H9 (cell line): Measurements from ENCODE around the gene FNIP2. TPM values are rescaled to one million over a fixed set of nuclear protein-coding genes. Genes with fewer than 3 reads are reported as not detected.

ENCODE experiments used
- DNase-seq: peaks from one replicate; pipeline ENCODE4 v3.0.0-alpha.2; 2017
- H2AFZ ChIP-seq: one replicate; pipeline ENCODE4 v1.6.1; 2013; ENCODE audit warnings: mild to moderate bottlenecking, low read length, control low read depth, moderate library complexity
- H2AK5ac ChIP-seq: 2 replicates; pipeline ENCODE4 v1.6.1; 2013; ENCODE audit warnings: low read length, control low read depth, mixed read lengths; ENCODE audit not compliant: insufficient read length
- H2BK120ac ChIP-seq: one replicate; pipeline ENCODE4 v1.6.1; 2013; ENCODE audit warnings: low read depth, mild to moderate bottlenecking, low read length, control low read depth, inconsistent platforms; ENCODE audit not compliant: poor library complexity, severe bottlenecking
- H2BK12ac ChIP-seq: 2 replicates; pipeline ENCODE4 v1.6.1; 2013; ENCODE audit warnings: low read length, control low read depth, mixed read lengths, low read depth; ENCODE audit not compliant: insufficient read length
- H2BK15ac ChIP-seq: 2 replicates; pipeline ENCODE4 v1.6.1; 2013; ENCODE audit warnings: low read depth, low read length, control low read depth
- H2BK20ac ChIP-seq: one replicate; pipeline ENCODE4 v1.6.1; 2013; ENCODE audit warnings: low read depth, mild to moderate bottlenecking, low read length, control low read depth, inconsistent platforms; ENCODE audit not compliant: poor library complexity, severe bottlenecking
- H2BK5ac ChIP-seq: 2 replicates; pipeline ENCODE4 v1.6.1; 2013; ENCODE audit warnings: low read length, control low read depth, mixed read lengths; ENCODE audit not compliant: insufficient read length
- H3K14ac ChIP-seq: 2 replicates; pipeline ENCODE4 v1.6.1; 2013; ENCODE audit warnings: low read length, control low read depth; ENCODE audit not compliant: insufficient read depth
- H3K18ac ChIP-seq: 2 replicates; pipeline ENCODE4 v1.6.1; 2013; ENCODE audit warnings: low read depth, mild to moderate bottlenecking, mixed read lengths, low read length, control low read depth; ENCODE audit not compliant: insufficient read length
- H3K23ac ChIP-seq: 2 replicates; pipeline ENCODE4 v1.6.1; 2013; ENCODE audit warnings: low read length, control low read depth, mixed read lengths, low read depth; ENCODE audit not compliant: insufficient read length
- H3K23me2 ChIP-seq: 2 replicates; pipeline ENCODE4 v1.6.1; 2013; ENCODE audit warnings: low read depth, mild to moderate bottlenecking, mixed read lengths, low read length, control low read depth; ENCODE audit not compliant: insufficient read length, poor library complexity, severe bottlenecking
- H3K27ac ChIP-seq: 2 replicates; pipeline ENCODE4 v1.5.1; 2013; ENCODE audit warnings: low read length, control low read depth, mixed read lengths, low read depth; ENCODE audit not compliant: insufficient read length
- H3K27me3 ChIP-seq: 2 replicates; pipeline ENCODE4 v1.6.1; 2013; ENCODE audit warnings: low read length, control low read depth, inconsistent platforms; ENCODE audit not compliant: insufficient read depth
- H3K4ac ChIP-seq: 2 replicates; pipeline ENCODE4 v1.6.1; 2013; ENCODE audit warnings: low read depth, mild to moderate bottlenecking, control low read depth, inconsistent platforms, low read length, moderate library complexity
- H3K4me1 ChIP-seq: 2 replicates; pipeline ENCODE4 v1.6.1; 2013; ENCODE audit warnings: low read length, control low read depth, inconsistent platforms; ENCODE audit not compliant: insufficient read depth
- H3K4me2 ChIP-seq: 2 replicates; pipeline ENCODE4 v1.6.1; 2013; ENCODE audit warnings: low read length, control low read depth, mixed read lengths; ENCODE audit not compliant: insufficient read length, insufficient read depth
- H3K56ac ChIP-seq: 2 replicates; pipeline ENCODE4 v1.6.1; 2013; ENCODE audit warnings: low read depth, mild to moderate bottlenecking, mixed read lengths, low read length, control low read depth; ENCODE audit not compliant: insufficient read length
- H3K79me1 ChIP-seq: 2 replicates; pipeline ENCODE4 v1.6.1; 2013; ENCODE audit warnings: low read depth, mild to moderate bottlenecking, moderate library complexity, low read length, control low read depth, inconsistent platforms; ENCODE audit not compliant: insufficient read depth, poor library complexity, severe bottlenecking
- H3K79me2 ChIP-seq: 2 replicates; pipeline ENCODE4 v1.6.1; 2013; ENCODE audit warnings: low read length, control low read depth, inconsistent platforms; ENCODE audit not compliant: insufficient read depth
- H3K9ac ChIP-seq: 2 replicates; pipeline ENCODE4 v1.6.1; 2013; ENCODE audit warnings: low read length, control low read depth, mixed read lengths; ENCODE audit not compliant: insufficient read length; ENCODE audit errors: extremely low read depth
- H3K9me3 ChIP-seq: one replicate; pipeline ENCODE4 v1.6.1; 2013; ENCODE audit warnings: low read depth, low read length, inconsistent platforms; ENCODE audit not compliant: control insufficient read depth
- H3T11ph ChIP-seq: one replicate; pipeline ENCODE4 v1.6.1; 2013; ENCODE audit warnings: mild to moderate bottlenecking, low read length, control low read depth, inconsistent platforms
- H4K20me1 ChIP-seq: one replicate; pipeline ENCODE4 v1.6.1; 2013; ENCODE audit not compliant: control insufficient read depth, insufficient read length, insufficient read depth
- H4K5ac ChIP-seq: 2 replicates; pipeline ENCODE4 v1.6.1; 2013; ENCODE audit warnings: low read depth, mild to moderate bottlenecking, mixed read lengths, low read length, control low read depth; ENCODE audit not compliant: insufficient read length
- H4K8ac ChIP-seq: replicated peaks from 2 replicates; pipeline ENCODE4 v1.6.1; 2013; ENCODE audit warnings: low read length, control low read depth, mixed read lengths, low read depth; ENCODE audit not compliant: insufficient read length
- H4K91ac ChIP-seq: 2 replicates; pipeline ENCODE4 v1.6.1; 2013; ENCODE audit warnings: low read depth, mild to moderate bottlenecking, moderate library complexity, mixed read lengths, low read length, control low read depth; ENCODE audit not compliant: insufficient read length
- H3K27ac Mint-ChIP-seq, 3 experiments: 2 replicates in 2 of 3; 3 replicates in 1 of 3; pipeline ENCODE4 v1.8.0; 2020 to 2021; ENCODE audit warnings: mixed read lengths in 3 of 3, mild to moderate bottlenecking in 1 of 3, moderate library complexity in 1 of 3
- H3K27me3 Mint-ChIP-seq: 2 replicates; pipeline ENCODE4 v1.8.0; 2021; ENCODE audit warnings: low read depth, mild to moderate bottlenecking, moderate library complexity, mixed read lengths
- H3K36me3 Mint-ChIP-seq, 3 experiments: 2 replicates in 2 of 3; 3 replicates in 1 of 3; pipeline ENCODE4 v1.8.0; 2020 to 2021; ENCODE audit warnings: low read depth in 3 of 3, mixed read lengths in 3 of 3; ENCODE audit not compliant: insufficient read depth in 1 of 3
- H3K4me1 Mint-ChIP-seq, 2 experiments: 2 replicates each; pipeline ENCODE4 v1.8.0; 2020; ENCODE audit warnings: mixed read lengths in 2 of 2
- H3K4me3 Mint-ChIP-seq, 2 experiments: 2 replicates in 1 of 2; 3 replicates in 1 of 2; pipeline ENCODE4 v1.8.0; 2020 to 2021; ENCODE audit warnings: mild to moderate bottlenecking in 2 of 2, mixed read lengths in 2 of 2, moderate library complexity in 1 of 2
- H3K9me3 Mint-ChIP-seq, 2 experiments: 2 replicates in 1 of 2; 3 replicates in 1 of 2; pipeline ENCODE4 v1.8.0; 2020; ENCODE audit warnings: mild to moderate bottlenecking in 2 of 2, mixed read lengths in 2 of 2, moderate library complexity in 1 of 2
- CTCF ChIP-seq: fragments of 200-600 bp; sonication (generic); conservative IDR thresholded peaks from 3 replicates; pipeline ENCODE4 v1.8.0; 2021; ENCODE audit warnings: antibody characterized with exemption, mild to moderate bottlenecking
- total RNA-seq: library from RNA; stranded (reverse); gene quantifications from 2 replicates; pipeline ENCODE4 v1.2.1, GENCODE V29; 2021

FNIP2 gene
- total RNA-seq, 1 experiment from 2014 or later: 9.6 TPM

DNA sequence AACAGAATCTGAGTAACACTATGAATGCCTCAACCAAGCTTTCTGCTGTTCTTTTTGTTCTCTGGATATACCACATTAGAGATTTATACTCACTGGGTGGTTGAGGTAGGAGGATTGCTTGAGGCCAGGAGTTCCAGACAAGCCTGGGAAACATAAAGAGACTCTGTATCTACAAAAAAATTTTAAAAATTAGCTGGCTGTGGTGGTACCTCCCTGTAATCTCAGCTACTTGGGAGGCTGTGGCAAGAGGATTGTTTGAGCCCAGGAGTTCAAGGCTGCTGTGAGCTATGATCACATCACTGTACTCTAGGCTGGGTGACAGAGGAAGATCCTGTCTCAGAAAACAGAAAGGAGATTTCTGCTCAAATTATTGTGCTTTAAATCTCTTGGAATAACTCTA lies 172.5 kb downstream of the FNIP2 start:
- Histone ChIP-seq H3K27ac (no peak overlapping the region), H2BK120ac (no peak overlapping the region), H2AK5ac (no peak overlapping the region), H3K79me1 (no peaks in the 10 kb centered on the region), H3K23me2 (no peaks in the 10 kb centered on the region), H3K23ac (no peak overlapping the region), H2BK5ac (no peak overlapping the region), H3K9ac (no peak overlapping the region), H3K27me3 (no peaks in the 10 kb centered on the region), H3K79me2 (no peaks in the 10 kb centered on the region), H4K20me1 (no peaks in the 10 kb centered on the region), H2BK20ac (no peak overlapping the region), H3K14ac (no peak overlapping the region), H2BK15ac (no peak overlapping the region), H3K18ac (no peak overlapping the region), H3T11ph (no peak overlapping the region), H4K8ac (no peak overlapping the region), H4K5ac (no peak overlapping the region), H3K4ac (no peak overlapping the region), H3K4me1 (no peaks in the 10 kb centered on the region), H3K4me2 (no peak overlapping the region), H3K56ac (no peak overlapping the region), H2BK12ac (no peak overlapping the region), H3K9me3 (no peaks in the 10 kb centered on the region), H2AFZ (no peak overlapping the region), H4K91ac (no peak overlapping the region)
- Mint-ChIP-seq H3K4me3 (no peak overlapping the region), H3K27me3 (no peaks in the 10 kb centered on the region), H3K27ac (no peak overlapping the region), H3K9me3 (no peaks in the 10 kb centered on the region), H3K36me3 (no peaks in the 10 kb centered on the region), H3K4me1 (peaks cover 4 to 6% of the 10 kb centered on the region in 2 experiments; a peak in 3 of 4 replicates)
- no peak for DNase-seq
- TF ChIP-seq CTCF: no peak
